HG02678 (cell line): Measurements from ENCODE around the gene GLB1L2.

ENCODE experiments used
- ATAC-seq: cut with Tn5 transposase; IDR thresholded peaks from one replicate; pipeline ENCODE4 v1.9.1; 2021; ENCODE audit warnings: mild to moderate bottlenecking, moderate library complexity; ENCODE audit not compliant: unreplicated experiment

GLB1L2 gene

DNA sequence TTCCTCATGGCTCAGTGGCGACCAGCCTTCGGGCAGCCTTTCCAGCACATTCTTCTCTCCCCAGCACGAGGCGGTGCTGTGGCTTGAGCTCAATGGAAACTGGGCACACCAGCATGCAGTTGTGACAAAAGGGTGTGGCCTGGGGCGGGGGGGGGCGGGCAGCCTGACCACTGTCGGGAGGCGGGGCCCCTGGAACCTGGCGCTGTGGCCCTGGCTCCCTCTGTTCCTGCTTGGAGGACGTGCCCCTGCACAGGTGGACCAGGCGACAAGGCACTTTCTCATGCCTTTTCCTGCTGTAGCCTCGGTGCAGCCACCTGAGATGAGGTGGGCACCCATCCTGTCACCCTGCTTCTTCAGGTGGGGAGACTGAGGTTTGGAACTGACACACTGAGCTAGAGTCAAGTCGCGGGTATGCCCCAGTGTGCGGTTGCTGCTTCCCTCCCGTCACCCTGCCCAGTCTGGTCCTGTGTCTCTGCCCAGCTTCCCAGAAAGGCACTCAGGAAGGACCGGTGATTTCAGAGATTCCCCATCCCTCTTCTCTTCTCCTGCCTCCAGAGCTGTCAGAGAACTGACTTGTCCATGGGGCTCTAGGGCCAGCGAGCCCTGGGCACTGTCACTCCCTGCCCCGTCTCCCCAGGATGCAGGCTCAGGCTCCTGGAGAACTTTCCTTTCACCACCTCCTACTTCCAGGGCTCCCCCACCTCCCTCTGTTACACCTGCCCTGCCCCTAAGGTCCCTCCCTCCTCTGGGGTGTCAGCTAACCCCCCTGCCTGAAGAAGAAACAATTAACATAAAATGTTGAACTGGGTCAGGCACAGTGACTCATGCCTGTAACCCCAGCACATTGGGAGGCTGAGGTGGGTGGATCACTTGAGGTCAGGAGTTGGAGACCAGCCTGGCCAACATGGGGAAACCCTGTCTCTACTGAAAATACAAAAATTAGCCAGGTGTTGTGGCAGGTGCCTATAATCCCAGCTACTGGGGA is 70.3 kb downstream of the GLB1L2 start:
- no peak for ATAC-seq

GRCh38 chr11:134402910-134403309 is 71.1 kb downstream of the GLB1L2 start:
- no peak for ATAC-seq

GRCh38 chr11:134404575-134405341 is 73.0 kb downstream of the GLB1L2 start:
- ATAC-seq = no peak

- ATAC-seq = no peak
Measured at GRCh38 chr11:134405436-134405835, 73.6 kb downstream of the GLB1L2 start.

DNA sequence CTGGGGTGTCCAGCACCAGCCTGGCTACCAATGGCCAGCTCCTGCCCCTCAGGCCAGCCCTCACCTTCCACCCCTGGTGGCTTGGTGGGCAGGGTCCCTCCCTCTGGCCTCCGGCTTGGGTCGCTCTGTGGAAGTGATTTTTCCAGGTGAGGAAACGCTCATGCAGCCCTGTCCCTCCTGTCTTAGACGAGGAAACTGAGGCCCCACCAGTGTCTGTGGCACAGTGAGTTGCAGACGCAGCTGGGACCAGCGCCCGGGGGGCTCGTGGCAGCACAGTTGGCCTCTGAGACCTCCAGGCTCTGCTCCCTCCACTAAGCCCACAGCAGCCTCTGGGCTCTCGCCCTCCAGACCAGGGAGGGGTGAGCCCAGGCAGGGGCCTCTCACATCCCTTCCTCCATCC is 74.1 kb downstream of the GLB1L2 start:
- no peak for ATAC-seq

GRCh38 chr11:134406264-134407185 is 74.7 kb downstream of the GLB1L2 start:
- ATAC-seq = no peak

- ATAC-seq = no peak
Measured at GRCh38 chr11:134407321-134407828, 75.6 kb downstream of the GLB1L2 start.

- ATAC-seq = no peak
Measured at GRCh38 chr11:134407923-134408322, 76.1 kb downstream of the GLB1L2 start.

- ATAC-seq = no peak
Measured at GRCh38 chr11:134409552-134410429, 78.0 kb downstream of the GLB1L2 start.

DNA sequence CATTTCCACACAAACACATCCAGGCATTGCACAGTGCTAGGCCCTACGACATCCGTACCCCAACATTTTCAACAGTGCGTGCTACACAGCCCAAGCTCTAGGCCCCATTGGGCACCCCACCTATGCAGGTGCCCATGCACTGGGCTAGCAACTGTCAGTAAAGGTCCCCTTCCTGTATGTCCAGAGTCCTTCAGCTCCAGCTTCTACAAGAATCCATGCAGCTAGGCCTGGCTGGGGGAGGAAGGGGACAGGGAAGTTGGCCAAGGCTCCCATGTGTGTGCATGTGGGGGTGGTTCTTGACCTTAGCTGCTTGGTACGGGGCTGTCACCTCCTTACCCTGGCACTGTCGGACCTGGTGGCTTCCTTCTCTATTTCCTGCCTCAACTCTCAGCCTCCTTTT is 79.0 kb downstream of the GLB1L2 start:
- no peak for ATAC-seq

- ATAC-seq = no peak
Measured at GRCh38 chr11:134412203-134413042, 80.6 kb downstream of the GLB1L2 start, which contains the start of gene B3GAT1. B3GAT1 (minus strand) TSS chr11:134412242; CDS start chr11:134387659, 24,583 bp downstream.

- ATAC-seq = no peak
Measured at GRCh38 chr11:134413043-134413825, 81.4 kb downstream of the GLB1L2 start.

GRCh38 chr11:134413826-134414731 is 82.3 kb downstream of the GLB1L2 start:
- no peak for ATAC-seq

GRCh38 chr11:134414766-134415765 is 83.3 kb downstream of the GLB1L2 start:
- no peak for ATAC-seq

- ATAC-seq = no peak
Measured at GRCh38 chr11:134416726-134417125, 84.9 kb downstream of the GLB1L2 start.
